GM21367 (cell line): Measurements from ENCODE around the gene SNX9.
"Not testable (repeated sequence)": the region's sequence is repeated elsewhere in the genome, so short reads cannot be mapped to it uniquely, and the experiment has no call there.

Experiments
- ATAC-seq: cut with Tn5 transposase; IDR thresholded peaks from one replicate; pipeline ENCODE4 v1.9.1; 2021; ENCODE audit not compliant: unreplicated experiment

Gene SNX9

DNA sequence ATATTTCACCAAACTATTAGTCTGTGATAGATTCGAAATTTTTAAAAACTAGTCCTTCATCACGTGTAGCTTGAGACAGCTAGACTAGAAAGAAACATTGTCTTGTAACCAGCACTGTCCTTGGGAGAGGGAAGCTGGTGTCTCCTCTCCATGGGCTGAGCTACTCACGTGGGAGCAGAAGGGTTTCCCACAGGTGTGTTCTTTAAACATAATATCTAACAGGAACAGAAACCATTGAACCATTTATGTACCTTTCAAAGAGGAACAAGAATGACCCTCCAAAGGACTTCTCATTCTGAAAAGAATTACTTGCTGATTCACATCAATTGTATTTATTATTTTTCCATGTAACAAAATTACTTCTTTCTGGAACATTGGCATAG lies 86.2 kb downstream of the SNX9 start:
- peak; percentile 57 for ATAC-seq

DNA sequence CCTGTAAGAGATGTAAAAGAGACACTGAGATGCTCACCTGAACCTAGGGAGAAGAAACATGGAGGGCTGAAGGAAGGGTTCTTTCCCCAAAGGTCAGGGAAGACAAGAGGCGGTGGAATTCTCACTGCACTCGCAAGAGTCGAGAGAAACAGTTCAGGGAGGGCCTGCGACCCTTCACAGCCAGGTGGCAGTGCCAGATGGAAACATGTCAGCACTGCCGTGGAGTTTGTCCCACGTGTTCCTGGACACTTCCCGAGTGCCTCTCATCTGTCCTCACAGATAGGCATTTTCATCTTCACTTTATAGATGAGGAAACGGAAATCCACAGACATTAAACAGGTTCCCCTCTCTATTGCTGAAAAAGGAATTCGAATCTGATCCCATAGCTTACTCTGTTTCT lies 88.2 kb downstream of the SNX9 start:
- ATAC-seq: no peak

DNA sequence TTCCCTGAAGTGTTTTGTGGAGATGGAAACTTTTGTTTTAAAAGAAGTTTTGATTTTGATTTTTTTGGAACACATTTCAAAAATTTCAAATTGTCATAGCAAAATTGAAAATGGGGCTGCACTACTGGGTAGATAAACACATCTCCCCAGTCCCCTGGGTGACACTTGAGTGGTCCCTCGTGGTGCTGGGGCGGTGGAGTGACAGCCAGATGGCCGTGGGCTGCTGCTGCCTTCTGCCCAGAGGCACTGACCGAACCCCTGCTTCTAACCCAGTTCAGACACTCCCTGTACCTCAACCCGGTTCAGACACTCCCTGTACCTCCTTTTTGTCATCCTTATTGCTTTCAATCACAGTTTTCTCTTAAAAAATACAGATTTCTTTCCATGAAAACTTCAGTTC lies 88.7 kb downstream of the SNX9 start:
- no peak for ATAC-seq

DNA sequence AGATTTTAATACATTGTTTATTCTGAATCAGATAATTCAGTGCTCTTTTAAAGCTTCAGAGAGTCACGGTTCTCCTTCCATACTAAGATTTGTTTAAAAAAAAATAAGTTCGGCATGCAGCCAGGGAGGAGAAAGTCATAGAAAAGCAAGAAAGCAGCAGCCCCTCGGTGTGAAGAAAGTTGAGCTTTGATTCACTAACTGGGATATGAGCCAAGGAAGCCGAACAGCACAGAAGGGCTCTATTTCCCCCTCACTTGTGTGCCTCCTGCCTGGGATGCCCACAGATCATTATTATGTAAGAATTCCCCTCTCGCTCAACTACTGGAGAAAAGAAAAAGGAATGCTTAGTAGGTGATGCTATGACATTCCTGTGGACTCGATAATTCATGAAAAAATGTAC lies 89.3 kb downstream of the SNX9 start:
- no peak for ATAC-seq

DNA sequence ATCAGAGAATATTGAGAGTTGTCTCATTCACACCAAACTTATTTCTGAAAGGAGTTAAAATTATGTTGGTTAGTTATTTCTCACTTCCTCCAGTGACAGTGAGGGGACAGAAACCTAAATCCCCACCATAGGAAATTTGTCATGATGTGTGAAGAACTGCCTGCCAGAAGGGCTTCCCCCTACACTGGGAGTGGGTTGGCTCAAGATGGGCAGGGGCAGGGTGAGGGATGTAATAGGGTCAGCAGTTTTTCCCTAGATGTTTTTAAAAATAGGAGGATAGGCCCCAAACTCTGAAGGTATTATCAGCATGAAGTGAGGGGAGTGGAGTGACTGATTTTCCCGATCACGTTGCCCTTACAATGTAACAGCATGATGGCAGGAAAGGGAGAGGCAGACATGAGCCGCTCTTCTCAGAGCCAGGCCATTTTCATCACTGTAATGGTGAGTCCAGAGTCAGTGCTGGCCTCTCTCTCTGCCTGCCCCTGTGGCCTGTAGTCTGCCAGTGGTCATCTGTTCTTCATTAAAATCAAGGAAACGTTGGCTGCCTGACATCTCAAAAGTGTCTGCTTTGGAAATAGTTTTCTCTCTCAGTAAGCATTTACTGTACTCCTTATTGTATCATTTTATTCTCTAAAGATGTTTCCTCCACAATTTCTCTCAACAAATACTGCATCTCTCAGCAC lies 98.8 kb downstream of the SNX9 start:
- ATAC-seq: no peak

DNA sequence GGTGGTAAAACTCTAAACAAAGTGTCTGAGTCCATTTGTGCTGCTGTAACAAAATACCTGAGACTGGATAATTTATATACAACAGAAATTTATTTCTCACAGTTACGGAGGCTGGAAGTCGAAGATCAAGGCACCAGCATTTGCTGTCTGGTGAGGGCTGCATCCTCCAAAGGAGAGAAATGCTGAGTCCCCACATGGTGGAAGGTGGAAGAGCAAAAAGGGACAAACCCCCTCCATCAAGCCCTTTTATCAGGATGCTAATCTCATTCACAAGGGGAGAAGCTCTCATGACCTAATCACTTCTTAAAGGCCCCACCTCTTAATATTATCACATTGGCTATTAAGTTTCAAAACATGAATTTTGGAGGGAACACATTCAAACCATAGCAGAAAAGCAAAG lies 102.7 kb downstream of the SNX9 start:
- no peak for ATAC-seq

DNA sequence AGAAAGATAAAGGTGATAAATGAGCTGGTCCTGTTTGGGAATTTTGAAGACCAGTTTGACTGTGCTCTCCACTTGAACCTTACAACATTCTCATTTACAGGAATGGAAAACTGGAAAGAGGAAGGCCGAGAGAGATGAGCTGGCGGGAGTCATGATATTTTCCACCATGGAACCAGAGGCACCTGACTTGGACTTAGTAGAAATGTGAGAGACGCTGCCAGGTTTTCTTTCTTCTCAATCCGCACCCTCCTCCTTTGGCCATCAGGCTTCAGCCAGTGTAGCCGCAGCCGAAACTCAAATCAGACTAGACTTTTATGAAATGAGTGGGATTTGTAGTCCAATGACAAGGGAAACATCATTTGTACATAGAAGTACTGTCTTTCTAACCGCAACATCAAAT lies 104.0 kb downstream of the SNX9 start:
- ATAC-seq: no peak

DNA sequence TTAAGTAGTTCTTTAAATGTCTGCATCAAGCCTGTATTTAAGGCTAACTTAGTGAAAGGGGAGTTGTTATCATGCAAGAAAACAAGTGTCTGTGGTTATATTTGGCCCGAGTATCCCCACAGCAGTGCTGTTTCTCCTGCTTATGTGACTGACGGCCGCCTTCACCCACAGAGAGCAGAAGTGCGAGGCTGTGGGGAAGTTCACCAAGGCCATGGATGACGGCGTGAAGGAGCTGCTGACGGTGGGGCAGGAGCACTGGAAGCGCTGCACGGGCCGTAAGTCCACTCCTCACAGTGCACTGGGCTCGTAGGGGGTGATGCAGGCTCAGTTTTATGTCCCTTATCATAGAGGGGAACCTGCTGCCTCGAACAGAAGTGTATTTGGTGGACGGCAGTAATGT lies 105.4 kb downstream of the SNX9 start:
- no peak for ATAC-seq

DNA sequence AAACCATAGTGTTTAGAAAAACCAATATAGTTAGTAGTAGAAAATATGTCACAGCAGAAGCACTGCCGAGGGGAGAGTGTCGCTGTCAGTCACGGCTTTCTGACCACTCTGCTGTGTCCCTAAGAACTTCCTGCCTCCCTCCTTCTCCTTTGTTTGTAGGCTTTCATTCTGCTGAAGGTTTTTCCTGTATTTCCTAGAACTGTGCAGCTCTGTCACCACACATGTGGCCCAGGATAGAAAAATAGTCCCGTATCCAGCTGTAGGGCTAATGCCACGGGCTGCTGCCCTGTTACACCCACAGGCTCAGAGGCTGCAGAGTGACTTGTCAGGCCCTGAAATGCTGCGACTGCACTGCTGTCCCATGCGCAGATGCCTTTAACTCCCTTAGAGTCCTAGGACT lies 106.0 kb downstream of the SNX9 start:
- ATAC-seq: no peak

DNA sequence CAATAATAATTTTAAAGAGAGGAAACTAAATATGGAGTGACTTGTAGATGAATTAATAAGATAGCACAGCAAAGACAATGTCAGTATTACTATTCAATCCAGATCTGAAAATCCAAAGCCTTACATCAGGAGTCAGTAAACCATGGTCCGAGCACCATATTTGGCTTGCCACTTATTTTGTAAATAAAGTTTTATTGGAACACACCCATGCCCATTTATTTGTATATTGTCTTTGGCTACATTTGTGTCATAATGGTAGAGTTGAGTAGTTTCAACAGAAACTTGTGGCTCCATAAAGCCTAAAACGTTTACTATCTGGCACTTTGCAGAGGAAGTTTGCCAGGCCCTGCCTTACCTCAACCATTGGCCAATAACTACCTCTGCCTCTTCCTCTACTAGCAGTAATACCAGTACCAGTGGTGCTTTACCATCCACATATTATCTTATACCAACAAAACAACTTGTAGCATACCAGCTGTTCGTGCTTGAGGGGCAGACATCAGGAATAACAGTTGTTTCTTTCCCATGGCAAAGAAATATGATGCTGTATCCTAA lies 106.8 kb downstream of the SNX9 start:
- no peak for ATAC-seq

DNA sequence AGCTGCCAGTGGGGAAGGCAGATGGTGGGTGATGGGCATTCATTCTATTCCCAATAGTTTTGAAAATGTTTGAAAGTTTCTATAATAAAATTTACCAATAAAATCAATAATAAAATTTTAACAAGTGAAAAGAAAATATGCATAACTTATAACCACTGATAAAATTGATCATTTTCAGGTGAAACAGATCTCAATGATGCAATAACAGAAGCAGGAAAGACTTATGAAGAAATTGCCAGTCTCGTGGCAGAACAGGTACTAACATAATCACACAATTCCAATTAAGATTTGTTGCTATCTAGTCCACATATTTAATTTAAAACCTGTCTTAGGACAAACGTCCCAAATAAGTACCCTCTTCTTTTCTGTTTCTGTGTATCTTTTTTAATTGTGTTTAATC lies 112.7 kb downstream of the SNX9 start:
- ATAC-seq: no peak

DNA sequence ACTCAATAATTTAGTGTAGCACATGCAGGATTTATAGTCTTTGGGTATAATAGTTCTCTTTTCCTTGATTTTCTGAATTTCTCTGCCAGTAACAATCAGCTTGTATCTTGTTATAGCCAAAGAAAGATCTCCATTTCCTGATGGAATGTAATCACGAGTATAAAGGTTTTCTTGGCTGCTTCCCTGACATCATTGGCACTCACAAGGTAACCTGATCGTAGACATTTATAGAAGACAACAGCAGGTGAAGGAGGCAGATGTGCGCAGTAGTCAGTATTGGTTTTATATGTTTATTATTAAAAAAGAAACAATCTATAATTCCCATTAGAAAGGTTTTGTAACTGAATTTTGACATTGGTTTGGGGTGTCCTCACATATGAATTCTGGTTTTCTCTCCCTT lies 114.3 kb downstream of the SNX9 start:
- no peak for ATAC-seq

DNA sequence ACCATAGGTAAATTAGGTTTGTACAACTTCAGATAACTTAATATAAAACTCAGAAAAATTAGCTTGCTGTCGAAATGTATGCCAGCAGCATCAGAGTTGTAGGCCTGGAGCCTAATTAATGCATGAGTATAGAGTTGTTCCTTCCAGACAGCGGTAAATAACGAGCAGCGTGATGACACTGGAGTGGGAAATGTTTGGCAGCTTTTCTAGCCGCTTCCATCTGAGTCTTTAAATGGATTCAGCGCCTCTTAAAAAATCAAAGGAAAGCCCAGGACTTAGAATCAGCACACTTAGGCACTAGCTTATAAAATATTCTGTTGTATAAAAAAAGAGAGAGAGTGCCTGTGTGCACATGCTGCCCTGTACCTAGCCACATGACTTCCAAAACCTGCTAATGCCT lies 114.9 kb downstream of the SNX9 start:
- ATAC-seq: no peak

DNA sequence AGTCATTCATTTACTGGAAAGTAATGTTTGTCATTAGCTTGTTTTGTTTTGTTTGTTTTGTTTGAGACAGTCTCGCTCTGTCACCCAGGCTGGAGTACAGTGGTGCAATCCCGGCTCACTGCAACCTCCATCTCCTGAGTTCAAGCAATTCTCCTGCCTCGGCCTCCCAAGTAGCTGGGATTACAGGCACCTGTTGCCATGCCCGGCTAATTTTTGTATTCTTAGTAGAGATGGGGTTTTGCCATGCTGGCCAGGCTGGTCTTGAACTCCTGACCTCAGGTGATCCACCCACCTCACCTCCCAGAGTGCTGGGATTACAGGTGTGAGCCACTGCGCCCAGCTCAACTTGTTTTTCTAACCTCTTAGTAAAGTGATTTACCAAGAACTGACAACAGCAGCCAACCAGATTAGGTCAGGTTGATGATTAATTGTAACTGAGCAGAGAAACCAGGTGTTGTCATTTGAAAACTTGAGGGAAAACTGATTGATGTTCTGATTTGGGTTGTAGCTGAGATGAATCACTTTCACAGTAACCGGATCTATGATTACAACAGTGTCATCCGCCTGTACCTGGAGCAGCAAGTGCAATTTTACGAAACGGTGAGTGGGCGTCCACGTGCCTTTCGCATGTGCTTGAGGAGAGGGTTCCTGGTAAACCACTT lies 117.5 kb downstream of the SNX9 start:
- not testable (repeated sequence) for ATAC-seq

DNA sequence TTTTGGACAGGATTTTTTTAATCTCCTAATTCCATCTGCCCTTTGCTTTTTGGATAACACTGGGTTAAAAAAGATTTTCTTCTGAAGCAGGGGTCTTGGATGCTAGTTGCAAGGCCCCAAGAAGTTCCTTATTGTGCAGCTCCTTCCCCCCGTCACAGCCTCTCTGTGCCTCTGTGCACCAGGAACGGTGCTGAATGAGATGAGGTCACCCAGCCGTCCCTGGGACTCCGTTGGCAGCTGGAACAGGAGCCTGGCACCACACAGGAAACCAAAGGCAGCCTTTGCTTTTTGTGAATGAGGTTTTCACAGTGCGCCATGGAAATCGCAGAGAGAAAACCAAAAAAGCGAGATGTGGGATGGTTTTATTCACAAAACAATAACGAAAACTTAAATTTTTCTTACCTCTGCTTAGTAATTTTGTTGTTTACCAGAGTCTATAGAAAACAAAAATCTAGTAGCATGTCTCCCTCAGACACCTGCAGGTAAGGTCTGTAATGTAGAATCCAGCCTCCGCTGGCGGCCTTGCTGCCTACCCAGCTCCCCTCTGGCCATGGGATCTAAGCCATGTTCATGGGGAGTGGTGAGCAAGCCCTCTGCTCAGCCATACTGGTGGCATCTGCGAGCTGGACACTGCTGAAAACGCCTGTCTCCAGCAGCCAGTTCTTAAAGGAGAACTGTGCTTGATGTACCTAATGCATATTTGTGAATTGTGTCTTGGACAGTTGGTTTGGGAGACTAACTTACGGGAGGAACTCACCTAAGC lies 118.2 kb downstream of the SNX9 start:
- ATAC-seq: no peak

DNA sequence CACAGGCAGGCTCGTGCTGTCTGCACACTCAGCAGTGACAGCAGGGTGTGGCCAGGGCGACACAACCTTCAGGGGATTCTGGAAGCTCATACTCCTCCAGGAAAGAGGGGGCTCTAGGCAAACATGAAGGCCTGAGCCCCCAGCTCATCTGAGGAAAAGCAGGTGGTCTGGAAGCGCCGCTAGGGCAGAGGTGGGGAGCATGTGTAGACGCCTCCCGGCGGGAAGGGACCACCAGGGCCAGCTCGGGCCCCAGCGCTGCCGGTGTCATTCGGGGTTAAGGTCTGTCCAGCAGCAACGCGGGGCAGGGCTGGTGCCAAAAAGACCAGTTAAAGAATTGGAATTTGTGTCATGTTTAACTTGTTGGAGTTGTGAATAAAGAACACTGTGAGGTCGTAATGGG lies 119.3 kb downstream of the SNX9 start:
- no peak for ATAC-seq

DNA sequence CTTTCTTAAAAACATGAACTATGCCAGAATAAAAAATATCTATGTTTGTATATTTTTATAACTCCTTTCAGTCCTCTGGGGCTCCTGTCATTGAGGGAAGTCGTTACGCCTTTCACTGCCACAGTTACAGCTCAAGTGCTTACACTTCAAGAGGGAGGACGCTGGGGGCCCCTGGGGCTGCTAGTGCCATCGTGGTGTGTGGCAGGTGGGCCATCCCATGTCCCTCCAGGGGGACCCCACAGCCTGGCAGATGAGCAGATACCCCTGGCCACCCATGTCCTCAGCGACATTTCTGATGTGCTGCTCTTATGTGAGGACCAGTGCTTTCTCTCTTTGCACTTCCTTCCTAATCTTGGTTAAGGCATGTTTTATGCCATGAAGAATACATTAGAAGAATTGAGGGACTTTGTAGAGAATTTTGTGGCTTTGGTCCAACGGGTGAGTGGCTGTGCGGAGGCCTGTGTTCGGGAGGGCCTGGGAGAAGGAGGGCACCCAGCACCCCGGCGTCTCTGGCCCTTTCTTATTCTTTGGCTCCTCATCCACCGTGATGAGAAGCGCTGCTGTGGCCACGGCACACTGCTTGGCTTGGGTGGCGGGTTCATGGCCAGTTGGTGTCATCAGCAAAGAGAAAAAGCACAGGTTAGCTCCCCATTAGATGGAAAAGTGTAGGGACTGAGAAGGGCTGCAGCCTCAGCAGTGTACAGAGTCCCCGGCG lies 120.4 kb downstream of the SNX9 start:
- no peak for ATAC-seq

DNA sequence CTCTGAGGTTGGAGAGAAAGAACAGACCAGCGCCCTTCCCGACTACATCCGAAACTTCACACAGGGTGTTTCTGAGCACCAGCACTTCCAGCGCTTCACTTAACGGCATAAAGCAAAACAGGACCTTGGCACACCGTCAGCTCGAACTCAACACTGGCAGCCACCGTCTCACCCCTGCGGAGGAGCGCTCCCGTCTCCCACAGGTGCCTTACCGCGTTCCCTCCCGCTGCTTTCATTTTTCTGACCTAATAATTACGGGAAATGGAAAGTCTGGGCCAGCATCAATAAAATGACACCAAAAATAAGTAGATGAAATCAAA lies 120.9 kb downstream of the SNX9 start:
- no peak for ATAC-seq

DNA sequence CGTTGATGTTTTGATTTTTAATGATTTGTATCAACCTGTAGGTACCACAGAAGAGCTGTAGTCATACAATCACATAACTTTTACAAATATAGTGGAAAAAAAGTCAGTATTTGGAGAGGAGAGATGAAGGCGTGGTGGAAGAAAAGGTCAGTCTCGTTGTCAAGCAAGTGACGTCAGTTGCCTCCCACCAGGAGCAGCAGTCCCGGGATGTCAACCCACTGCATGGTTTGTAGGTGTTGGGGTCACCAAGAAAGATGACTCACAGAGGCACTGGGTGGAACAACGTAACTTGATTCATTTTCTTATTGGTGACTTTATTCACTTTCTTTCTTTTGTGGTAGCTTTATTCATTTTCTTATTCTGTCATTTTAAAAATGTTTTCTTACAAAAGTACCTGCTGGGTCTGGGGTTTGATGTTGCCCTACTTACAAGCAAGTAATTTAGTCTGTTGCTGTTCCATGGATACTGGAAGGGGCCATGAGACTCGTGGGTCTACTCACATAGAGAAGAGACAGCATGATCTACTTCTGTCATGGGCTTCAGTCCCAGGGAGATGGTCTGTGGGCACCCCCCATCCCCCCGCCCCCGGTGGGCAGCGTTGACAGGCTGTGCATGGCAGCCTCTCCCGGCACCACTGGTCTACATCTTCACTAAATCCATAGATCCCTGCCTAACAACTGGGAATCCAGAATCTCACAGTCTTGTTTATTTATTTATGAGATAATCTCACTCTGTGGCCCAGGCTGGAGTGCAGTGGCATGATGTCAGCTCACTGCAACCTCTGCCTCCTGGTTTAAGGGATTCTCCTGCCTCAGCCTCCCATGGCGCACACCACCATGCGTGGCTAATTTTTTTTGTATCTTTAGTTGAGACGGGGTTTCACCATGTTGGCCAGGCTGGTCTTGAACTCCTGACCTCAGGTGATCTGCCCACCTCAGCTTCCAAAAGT lies 122.2 kb downstream of the SNX9 start:
- no peak for ATAC-seq

DNA sequence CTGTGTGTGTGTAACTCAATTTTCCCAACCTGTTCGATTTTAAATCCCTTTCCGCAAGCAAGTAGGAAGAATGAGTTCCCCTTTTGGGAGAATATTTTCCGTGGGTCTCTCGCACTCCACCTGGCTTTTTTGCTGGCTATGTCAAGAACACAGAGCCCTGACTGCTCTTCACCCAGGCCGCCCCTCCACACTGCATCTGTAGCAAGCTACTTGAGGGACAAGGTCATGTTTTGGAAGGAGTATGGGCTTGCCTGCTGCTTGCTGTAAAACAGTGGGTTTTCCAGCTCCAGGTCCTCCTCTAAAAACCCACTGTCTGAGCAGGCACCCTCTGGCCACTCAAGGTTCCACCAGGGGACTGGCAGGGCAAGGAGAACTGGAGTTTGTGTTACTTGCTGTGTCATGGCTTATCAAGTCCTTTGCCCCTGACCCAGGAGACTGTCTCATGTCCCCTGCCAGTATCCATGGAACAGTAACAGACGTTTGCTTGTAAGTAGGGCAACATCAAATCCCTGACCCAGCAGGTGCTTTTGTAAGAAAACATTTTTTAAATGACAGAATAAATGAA lies 123.1 kb downstream of the SNX9 start:
- ATAC-seq: no peak
